WERI-Rb-1 (cell line): ENCODE results near the gene MTCH1.

Source experiments
- DNase-seq: peaks from one replicate; pipeline ENCODE4 v3.0.0-alpha.2; 2020
- H3K27ac ChIP-seq: fragments of 250-450 bp; sonication (Bioruptor Pico); 2 replicates; pipeline ENCODE4 v1.5.1; 2020; ENCODE audit warnings: mild to moderate bottlenecking, moderate library complexity
- H3K27me3 ChIP-seq: fragments of 250-450 bp; sonication (Bioruptor Pico); 2 replicates; pipeline ENCODE4 v1.5.1; 2021; ENCODE audit warnings: mild to moderate bottlenecking, low read depth, moderate library complexity; ENCODE audit not compliant: insufficient read depth, severe bottlenecking
- H3K36me3 ChIP-seq: fragments of 250-450 bp; sonication (Bioruptor Pico); 2 replicates; pipeline ENCODE4 v1.5.1; 2020; ENCODE audit warnings: mild to moderate bottlenecking, moderate library complexity
- H3K4me3 ChIP-seq: 2 replicates; pipeline ENCODE4 v1.5.1; 2011; ENCODE audit warnings: low read depth, mild to moderate bottlenecking, control low read depth, low read length
- H3K9me3 ChIP-seq: fragments of 250-450 bp; sonication (Bioruptor Pico); 2 replicates; pipeline ENCODE4 v1.5.1; 2021; ENCODE audit warnings: mild to moderate bottlenecking, moderate library complexity; ENCODE audit not compliant: severe bottlenecking
- CTCF ChIP-seq: IDR thresholded peaks from 2 replicates; pipeline ENCODE4 v1.5.1; 2011; ENCODE audit warnings: low read depth, mild to moderate bottlenecking, control low read depth, inconsistent platforms, low read length

Gene MTCH1

DNA sequence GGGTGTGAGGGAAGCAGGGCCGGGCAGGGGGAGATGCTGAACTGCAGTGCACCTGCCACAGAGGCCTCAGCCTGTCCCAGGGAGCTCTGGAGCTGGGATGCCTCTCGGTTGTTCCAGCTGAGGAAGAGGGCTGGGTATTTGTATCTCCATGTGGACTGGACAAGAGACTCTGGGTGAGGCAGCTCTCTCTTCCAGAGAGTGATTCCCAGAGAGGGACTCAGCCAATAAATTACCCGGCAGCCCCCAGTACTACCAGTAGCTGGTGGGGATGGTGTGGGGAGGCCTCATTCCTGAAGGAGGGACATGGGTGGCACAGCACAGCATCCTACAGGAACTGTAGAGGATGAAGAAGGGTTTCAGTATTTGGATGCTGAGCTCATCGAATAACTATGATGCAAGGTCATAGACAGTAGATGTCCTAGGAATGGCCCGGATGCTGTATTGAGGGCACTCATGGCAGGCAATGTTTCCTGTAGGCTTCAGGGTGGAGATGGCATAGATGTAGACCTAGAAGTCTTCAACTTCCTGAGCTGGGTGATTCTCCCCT, 20.9 kb upstream of the MTCH1 start:
- no peaks in the 10 kb centered on the region for H3K27me3 ChIP-seq
- TF ChIP-seq CTCF: no peak
- no peaks in the 10 kb centered on the region for H3K36me3 ChIP-seq
- H3K4me3 ChIP-seq: no peak overlapping the region
- DNase-seq: no peak
- no peak overlapping the region for H3K27ac ChIP-seq
- no peaks in the 10 kb centered on the region for H3K9me3 ChIP-seq

DNA sequence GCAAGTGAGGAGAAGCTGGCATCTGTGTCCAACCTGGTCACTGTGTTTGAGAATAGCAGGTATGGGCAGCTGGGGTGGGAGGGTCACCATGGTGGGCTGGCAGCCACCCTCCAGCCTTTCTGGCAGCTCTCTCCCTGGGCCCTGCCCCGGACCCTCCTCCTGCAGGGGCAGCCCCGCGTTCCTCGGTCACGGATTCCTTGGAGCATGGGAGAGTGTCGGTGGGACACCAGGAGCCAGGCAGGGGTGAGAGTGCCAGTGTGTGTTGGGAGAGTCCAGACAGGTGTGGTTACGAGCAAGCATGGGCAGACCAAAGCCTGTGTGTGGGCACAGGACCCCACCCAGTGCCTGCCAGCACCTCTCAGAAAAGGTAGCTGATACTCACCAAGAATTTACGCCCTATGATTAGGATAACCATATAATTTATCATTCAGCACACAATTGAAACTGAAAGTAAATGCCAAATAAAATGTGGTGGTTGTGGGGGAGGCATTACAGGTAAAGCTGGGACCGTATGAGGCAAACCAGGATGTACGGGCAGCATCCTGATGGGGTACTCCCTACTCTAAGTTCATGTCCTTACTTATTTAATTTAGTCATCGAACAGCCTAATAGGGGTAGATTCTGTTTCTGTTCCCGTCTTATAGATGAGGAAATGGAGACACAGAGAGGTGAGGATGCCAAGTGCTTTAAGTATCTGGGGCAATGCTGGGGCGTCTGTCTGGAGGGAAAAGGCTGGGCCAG, 20.0 kb upstream of the MTCH1 start:
- H3K4me3 ChIP-seq: no peak overlapping the region
- no peak overlapping the region for H3K27ac ChIP-seq
- no peaks in the 10 kb centered on the region for H3K36me3 ChIP-seq
- DNase-seq: no peak
- H3K27me3 ChIP-seq: no peaks in the 10 kb centered on the region
- H3K9me3 ChIP-seq: no peaks in the 10 kb centered on the region
- TF ChIP-seq CTCF: no peak

DNA sequence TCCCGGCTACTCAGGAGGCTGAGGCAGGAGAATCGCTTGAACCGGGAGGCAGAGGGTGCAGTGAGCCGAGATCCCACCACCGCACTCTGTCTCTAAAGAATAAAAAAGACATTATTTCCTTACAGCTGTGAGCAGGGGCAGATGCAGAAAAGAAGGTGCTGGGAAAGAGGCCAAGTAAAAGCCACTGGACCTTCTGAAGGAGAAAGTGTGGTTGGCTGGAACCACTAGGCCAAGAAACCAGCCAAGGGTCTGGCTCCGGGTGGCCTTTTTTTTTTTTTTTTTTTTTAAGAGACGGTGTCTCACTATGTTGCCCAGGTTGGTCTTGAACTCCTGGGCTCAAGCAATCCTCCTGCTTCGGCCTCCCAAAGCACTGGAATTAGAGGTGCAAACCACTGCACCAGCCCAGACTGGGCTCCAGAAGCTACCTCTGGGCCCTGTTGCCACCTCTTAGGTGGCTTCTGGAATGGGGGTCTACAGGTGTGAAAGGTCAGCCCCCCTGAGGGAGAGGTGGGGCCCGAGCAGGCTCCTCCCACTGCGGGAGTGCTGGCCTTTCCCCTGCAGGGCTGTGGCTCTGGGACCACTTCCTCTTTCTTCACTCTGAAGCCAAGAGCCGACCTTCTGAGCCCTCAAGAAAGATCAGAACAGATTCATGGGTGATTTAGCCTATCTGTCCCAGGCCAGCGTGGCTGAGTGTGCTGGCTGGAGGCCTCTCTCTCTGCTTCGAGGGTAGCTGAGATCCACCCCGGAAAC, 19.2 kb upstream of the MTCH1 start, which contains the start of gene FGD2:
Gene FGD2, plus strand, starts transcription at position 595 of the 750 bp plus-strand sequence. CDS start 163 bp downstream, outside the sequence.
- Histone ChIP-seq H3K27ac (no peak within 1 kb of the TSS), H3K4me3 (no peak within 1 kb of the TSS), H3K9me3 (no peaks in the 10 kb centered on the region), H3K36me3 (no peaks in the 10 kb centered on the region), H3K27me3 (no peaks in the 10 kb centered on the region)
- DNase-seq: no peak
- no peak for TF ChIP-seq CTCF

DNA sequence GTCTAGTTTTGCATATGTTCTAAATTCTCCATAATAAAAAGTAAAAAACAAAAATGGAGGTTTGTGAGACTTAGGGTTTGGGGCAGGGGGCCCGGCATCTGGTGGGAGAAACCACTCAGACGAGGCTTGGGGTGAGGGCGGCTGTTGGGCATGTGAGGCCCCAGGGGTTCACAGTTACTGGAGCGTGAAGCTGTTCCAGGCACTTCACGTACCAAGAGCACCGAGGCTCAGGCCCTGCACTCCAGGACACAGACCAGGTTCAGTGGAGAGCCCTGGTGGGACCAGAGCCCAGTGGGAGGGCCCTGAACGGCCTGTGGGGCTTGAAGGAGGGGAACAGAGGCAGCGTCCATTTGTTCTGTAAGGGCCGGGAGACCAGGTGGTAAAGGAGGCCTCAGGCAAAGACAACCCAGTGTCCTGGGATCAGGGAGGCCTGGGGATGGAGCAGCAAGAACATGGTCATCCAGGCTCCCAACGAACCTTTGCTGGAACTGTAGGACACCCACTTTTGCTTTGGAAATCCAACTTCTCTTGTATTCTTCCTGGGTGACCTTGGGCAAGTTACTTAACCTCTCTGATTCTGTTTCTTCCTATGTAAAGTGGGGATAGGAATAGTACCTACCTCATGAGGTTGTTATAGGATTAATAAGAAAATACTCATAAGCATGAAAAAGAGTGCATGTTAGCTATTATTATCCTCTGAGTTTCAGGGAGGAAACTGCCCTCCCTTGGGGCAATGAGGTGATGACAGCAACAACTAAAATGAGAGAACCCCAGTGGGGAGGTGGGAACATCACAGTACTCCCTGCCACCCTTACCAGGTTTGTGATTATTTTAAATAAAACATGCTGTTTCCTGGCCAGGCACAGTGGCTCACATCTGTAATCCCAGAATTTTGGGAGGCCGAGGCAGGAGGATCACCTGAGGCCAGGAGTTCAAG, 18.3 kb upstream of the MTCH1 start:
- Histone ChIP-seq H3K9me3 (no peaks in the 10 kb centered on the region), H3K36me3 (no peaks in the 10 kb centered on the region), H3K27ac (no peak overlapping the region), H3K27me3 (no peaks in the 10 kb centered on the region), H3K4me3 (no peak overlapping the region)
- TF ChIP-seq CTCF: no peak
- no peak for DNase-seq

DNA sequence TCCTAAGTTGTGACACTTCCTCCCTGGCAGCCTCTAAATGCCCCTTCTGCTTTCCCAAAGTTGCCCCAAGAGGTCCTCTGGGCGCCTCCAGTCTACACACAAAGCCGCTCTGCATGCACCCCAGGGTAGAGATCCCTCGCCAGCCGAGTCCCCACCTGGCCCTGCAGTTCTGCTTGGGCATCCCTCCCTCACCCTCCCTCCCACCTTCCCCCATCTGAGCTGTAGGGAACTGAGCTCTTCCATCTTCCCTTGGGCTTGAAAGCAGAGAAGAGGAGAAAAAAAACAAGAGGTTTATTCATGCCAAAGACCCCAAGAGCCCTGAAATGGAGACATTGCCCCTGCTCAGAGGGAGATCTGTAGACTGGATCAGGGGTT, 13.7 kb upstream of the MTCH1 start:
- TF ChIP-seq CTCF: no peak
- H3K27ac ChIP-seq: no peak overlapping the region
- no peak for DNase-seq

More for the DNA sequence above, 13.7 kb upstream of the MTCH1 start:
- Histone ChIP-seq H3K27me3 (no peaks in the 10 kb centered on the region), H3K4me3 (no peak overlapping the region), H3K9me3 (no peaks in the 10 kb centered on the region), H3K36me3 (no peaks in the 10 kb centered on the region)
